NCI-H2196 treated with DMSO at 0.1 percent for 48 hours (cell line): ENCODE results near the gene RUNX1.
"Not testable (repeated sequence)": the region's sequence is repeated elsewhere in the genome, so short reads cannot be mapped to it uniquely, and the experiment has no call there.

Experiments
- DNase-seq: peaks from one replicate; lab custom pipeline; 2025; ENCODE audit not compliant: unreplicated experiment; lab: John Stamatoyannopoulos, UW

Gene RUNX1

GRCh38 chr21:34973685-34974084, 75.4 kb downstream of the RUNX1 start:
- no peak for DNase-seq

GRCh38 chr21:34971656-34972055, 77.4 kb downstream of the RUNX1 start:
- DNase-seq, result no peak

DNA sequence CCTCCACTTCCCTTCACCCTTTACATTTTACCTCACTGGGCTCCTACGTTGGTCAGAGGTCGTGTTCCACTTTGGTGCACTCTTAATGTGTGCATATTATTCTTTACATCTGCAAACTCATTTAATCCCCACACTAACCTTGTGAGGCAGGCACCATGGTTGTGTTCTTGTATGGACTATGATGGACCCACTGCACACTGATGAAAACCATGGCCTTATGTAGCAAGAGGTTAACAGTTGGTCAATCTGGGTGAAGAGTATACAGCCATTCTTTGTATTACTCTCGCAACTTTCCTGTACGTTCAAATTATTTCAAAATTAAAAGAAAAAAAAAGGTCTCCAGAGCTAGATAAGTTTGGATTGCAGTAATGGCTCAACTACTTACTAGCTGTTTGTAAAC, 78.5 kb downstream of the RUNX1 start:
- no peak for DNase-seq

GRCh38 chr21:34970167-34970500, 79.0 kb downstream of the RUNX1 start:
- no peak for DNase-seq

- DNase-seq, result no peak
Measured at GRCh38 chr21:34969423-34970166, 79.5 kb downstream of the RUNX1 start.

GRCh38 chr21:34968414-34969333, 80.4 kb downstream of the RUNX1 start:
- no peak for DNase-seq

- DNase-seq, result no peak
Measured at GRCh38 chr21:34967509-34968289, 81.4 kb downstream of the RUNX1 start.

DNA sequence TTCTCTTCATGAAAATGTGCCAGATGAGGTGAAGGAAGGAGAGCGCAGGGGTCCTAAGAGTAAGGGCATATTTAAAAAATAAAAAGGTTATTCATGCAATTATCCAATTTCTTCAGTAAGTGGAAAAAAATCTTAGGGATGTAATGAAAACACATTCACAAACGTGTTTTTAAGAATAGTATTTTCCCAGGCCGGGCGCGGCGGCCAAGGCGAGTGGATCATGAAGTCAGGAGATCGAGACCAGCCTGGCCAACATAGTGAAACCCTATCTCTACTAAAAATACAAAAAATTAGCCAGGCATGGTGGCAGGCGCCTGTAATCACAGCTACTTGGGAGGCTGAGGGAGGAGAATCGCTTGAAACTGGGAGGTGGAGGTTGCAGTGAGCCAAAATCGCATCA, 82.2 kb downstream of the RUNX1 start:
- not testable (repeated sequence) for DNase-seq

GRCh38 chr21:34965200-34966174, 83.6 kb downstream of the RUNX1 start:
- DNase-seq, result no peak

DNA sequence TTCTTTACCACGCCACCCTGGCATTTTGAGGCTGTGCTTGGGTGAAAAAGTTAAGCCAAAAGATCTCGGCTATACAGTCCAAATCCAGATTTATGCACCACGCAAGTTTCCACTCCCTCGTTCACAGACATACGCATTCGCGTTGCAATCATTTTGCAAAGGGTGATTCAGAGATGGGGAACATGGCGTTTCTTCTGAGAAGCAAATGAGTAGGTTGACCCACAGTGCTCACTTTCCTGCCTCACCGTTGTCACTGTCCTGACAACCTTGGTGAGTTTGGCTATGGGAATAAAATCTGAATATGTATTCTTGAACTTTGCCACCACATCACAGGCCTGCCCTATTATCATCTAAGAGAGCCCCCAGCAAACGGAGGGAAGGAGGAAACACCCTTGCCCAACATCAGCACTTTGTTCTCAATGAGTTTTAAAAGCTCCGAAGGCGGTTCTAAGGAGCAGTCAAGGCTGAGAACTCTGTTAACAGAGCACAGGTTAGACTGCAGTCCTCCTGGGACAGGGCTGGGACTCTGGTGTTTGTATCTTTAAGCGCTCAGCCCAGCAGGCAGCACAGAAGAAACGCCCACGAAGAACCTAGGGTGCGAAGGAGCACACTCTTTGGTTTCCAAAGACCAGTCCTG, 86.4 kb downstream of the RUNX1 start:
- no peak for DNase-seq

GRCh38 chr21:34962136-34962535, 87.0 kb downstream of the RUNX1 start:
- no peak for DNase-seq

DNA sequence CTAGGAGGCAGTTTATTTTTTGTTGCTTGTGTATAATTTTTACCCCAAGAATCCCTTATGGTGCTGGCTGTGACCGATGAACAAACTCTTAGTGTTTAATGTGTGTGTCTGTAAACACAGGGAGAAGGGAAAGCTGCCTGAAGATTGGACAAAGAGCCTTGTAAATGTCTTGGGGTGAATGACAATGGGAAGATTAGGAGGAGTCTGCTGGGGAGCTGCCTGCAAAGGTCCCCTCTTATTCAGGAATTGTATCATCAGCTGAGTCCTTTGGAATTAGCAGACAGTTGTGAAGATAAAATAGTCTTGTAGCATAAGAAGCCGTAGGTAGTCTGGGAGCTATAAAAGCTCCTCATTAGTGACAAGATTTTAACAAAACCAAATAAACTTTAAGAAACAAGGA, 88.4 kb downstream of the RUNX1 start:
- no peak for DNase-seq

- no peak for DNase-seq
Measured at GRCh38 chr21:34959607-34960006, 89.5 kb downstream of the RUNX1 start.

- no peak for DNase-seq
Measured at GRCh38 chr21:34958040-34958439, 91.1 kb downstream of the RUNX1 start.

GRCh38 chr21:34956416-34957316, 92.4 kb downstream of the RUNX1 start:
- DNase-seq, result no peak

GRCh38 chr21:34953950-34954349, 95.2 kb downstream of the RUNX1 start:
- DNase-seq, result no peak

GRCh38 chr21:34952701-34953100, 96.4 kb downstream of the RUNX1 start:
- DNase-seq, result peak; percentile 86

DNA sequence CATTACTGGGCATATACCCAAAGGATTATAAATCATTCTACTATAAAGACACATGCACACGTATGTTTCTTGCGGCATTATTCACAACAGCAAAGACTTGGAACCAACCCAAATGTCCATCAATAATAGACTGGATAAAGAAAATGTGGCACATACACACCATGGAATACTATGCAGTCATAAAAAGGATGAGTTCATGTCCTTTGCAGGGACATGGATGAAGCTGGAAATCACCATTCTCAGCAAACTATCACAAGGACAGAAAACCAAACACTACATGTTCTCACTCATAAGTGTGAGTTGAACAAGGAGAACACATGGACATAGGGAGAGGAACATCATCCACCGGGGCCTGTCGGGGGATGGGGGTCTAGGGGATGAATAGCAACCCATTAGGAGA, 97.2 kb downstream of the RUNX1 start:
- not testable (repeated sequence) for DNase-seq

DNA sequence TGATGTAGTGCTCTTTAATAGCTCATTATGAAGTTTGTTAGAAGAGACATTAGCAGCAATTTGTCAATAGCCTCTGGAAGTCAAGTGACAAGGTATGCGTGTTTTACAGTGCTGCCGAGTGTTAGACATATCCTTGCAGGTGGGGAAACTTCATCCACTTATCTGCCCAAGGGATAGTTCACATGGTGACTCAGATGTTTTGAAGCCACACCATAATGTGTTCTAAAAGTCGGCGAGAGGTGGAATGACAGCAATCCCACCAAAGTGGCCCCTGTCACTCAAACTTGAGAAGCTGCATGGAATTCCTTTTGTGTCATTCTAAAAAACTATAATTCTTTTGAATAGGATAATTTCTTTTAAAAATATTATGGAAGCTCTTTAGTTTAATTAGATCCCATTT, 98.1 kb downstream of the RUNX1 start:
- no peak for DNase-seq
